GM18907 (cell line): ENCODE data around the gene ZC3H8.

Experiments used
- ATAC-seq: cut with Tn5 transposase; IDR thresholded peaks from one replicate; pipeline ENCODE4 v1.9.1; 2021; ENCODE audit warnings: mild to moderate bottlenecking, moderate library complexity; ENCODE audit not compliant: unreplicated experiment

Gene ZC3H8

DNA sequence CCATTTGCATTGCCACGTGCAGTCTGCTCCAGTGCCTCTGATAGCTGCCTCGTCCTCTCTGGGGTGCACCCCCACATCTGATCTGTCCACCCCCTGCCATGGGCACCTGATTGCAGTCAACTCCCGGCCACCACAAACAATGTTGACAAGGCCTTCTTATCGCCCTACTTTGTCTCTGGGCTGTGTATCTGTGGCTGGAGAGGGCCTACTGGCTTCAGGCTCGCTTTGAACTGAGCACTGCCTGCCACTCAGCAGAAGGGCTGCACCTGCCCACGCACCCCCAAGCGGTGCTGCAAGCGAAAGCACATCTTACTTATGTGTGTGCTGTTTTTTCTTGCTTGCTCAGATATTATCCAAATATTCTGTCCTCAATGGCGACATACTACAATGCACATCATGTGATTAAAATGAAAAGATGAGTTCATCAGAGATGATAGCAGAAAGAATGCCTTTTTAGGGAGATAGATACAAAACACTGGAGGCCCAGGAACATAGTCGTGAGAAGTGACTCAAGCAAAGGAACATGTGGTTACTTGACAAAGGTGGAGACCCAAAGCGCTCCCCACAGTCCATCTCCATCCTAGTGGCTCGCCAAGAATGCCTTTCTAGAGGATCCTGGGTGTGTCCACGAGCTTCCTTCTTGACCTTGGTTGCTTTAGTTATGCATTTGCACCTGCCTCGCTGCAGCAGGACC, 87.9 kb downstream of the ZC3H8 start:
- no peak for ATAC-seq

DNA sequence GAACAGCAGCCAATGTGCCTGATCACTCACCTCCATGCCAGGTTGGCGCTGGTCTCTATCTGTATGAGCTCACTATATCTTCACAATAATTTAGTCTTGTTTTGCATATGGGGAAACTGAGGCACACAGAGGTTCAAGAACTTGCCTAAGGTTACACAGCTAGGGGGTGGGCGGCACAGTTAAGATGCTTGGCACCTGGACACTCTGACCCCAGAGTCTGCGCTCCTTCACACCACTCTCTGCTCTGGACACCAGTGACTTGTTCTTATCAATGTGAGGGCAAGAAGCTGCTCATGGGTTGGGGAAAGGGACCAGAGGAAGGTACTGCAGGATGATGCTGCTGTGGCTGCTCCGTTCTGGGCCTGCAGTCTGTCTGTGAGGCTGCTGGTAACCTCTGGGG, 89.5 kb downstream of the ZC3H8 start:
- no peak for ATAC-seq

GRCh38 chr2:112164876-112165275, 90.0 kb downstream of the ZC3H8 start:
- ATAC-seq = no peak

- no peak for ATAC-seq
Measured at GRCh38 chr2:112163541-112163981, 91.3 kb downstream of the ZC3H8 start.

- ATAC-seq = no peak
Measured at GRCh38 chr2:112162956-112163355, 91.9 kb downstream of the ZC3H8 start.

GRCh38 chr2:112162341-112162740, 92.5 kb downstream of the ZC3H8 start:
- no peak for ATAC-seq
